SJCRH30 (cell line): Measurements from ENCODE around the gene HOXA13. TPM values are rescaled to one million over a fixed set of nuclear protein-coding genes. Genes with fewer than 3 reads are reported as not detected.

Source experiments
- DNase-seq, 2 experiments: peaks; one replicate each; pipeline ENCODE4 v3.0.0-alpha.2; 2015 to 2020
- H3K27ac ChIP-seq: fragments of 250-450 bp; sonication (Bioruptor Pico); 2 replicates; pipeline ENCODE4 v1.5.1; 2020; ENCODE audit warnings: mild to moderate bottlenecking, moderate library complexity
- H3K27me3 ChIP-seq: fragments of 250-450 bp; sonication (Bioruptor Pico); 2 replicates; pipeline ENCODE4 v1.5.1; 2020; ENCODE audit warnings: mild to moderate bottlenecking, moderate library complexity
- H3K36me3 ChIP-seq: fragments of 250-450 bp; sonication (Bioruptor Pico); 2 replicates; pipeline ENCODE4 v1.5.1; 2020; ENCODE audit warnings: mild to moderate bottlenecking, moderate library complexity
- H3K4me1 ChIP-seq: fragments of 250-450 bp; sonication (Bioruptor Pico); 2 replicates; pipeline ENCODE4 v1.5.1; 2020; ENCODE audit warnings: mild to moderate bottlenecking, moderate library complexity
- H3K4me3 ChIP-seq: fragments of 250-450 bp; sonication (Bioruptor Pico); 2 replicates; pipeline ENCODE4 v1.5.1; 2020; ENCODE audit warnings: mild to moderate bottlenecking, moderate library complexity
- H3K9me3 ChIP-seq: fragments of 250-450 bp; sonication (Bioruptor Pico); replicated peaks from 2 replicates; pipeline ENCODE4 v1.5.1; 2020; ENCODE audit warnings: mild to moderate bottlenecking, moderate library complexity
- total RNA-seq: library from RNA; depleted of rRNA; stranded (reverse); fragments of >200 nt; shearing (Covaris generic); gene quantifications from 2 replicates; pipeline ENCODE4 v1.2.3, GENCODE V29; 2014

Gene HOXA13
- total RNA-seq, 1 experiment from 2014 or later, result 1.7 TPM

DNA sequence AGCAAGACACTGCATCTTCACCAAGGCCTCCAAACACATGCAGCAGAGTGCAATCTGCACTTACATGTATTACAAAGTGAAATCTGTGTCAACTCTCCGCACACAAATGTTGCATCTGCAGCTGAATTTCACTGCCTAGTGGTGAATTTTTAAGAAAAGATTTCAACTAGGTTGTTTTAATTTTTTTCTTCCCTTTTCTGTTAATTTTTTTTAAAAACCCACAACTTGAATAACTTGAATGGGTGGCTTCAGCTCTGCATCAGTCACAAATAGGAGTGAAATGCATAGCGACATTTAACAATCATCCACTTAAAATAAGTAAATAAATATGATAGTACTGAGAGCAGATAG, 5.9 kb downstream of the HOXA13 start:
- H3K27me3 ChIP-seq, result no peaks in the 10 kb centered on the region
- H3K27ac ChIP-seq, result no peak overlapping the region
- H3K36me3 ChIP-seq, result no peaks in the 10 kb centered on the region
- H3K9me3 ChIP-seq, result no peaks in the 10 kb centered on the region
- H3K4me3 ChIP-seq, result no peak overlapping the region
- DNase-seq, result no peak
- H3K4me1 ChIP-seq, result no peaks in the 10 kb centered on the region

DNA sequence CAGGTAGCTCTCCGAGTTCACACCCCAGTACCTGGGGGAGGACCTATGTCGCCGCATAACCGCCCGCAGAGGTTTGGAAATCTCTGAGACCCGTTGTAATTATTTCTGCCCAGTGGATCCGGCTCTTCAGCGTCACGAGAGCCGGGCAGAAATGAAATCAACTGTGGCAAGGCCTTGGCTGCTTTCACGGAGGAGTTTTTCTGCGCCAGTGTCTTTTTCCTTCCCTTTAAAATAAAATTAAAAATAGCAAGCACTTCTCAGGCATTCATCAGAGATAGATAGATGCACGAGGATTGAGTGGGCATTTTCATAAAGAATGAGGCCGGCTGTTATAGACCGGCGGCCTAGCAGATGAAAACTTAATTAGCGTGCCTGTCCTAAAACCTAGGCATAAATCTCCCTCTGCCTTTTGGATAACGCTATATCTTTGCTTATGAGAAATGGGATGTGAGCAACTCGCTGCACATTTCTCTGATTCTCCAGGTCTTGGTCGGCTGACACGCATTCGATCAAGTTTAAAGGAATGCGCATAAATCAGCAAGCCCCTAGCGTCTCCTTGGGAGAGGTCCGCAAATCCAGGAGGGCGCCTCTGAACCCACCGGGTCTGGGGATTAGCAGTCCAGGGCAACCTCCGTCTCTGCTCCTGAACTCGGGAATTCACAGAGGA, 6.4 kb downstream of the HOXA13 start:
- no peak overlapping the region for H3K27ac ChIP-seq
- H3K4me1 ChIP-seq, result no peaks in the 10 kb centered on the region
- no peaks in the 10 kb centered on the region for H3K27me3 ChIP-seq
- no peaks in the 10 kb centered on the region for H3K36me3 ChIP-seq
- no peak for DNase-seq
- no peak overlapping the region for H3K4me3 ChIP-seq
- H3K9me3 ChIP-seq, result no peaks in the 10 kb centered on the region

DNA sequence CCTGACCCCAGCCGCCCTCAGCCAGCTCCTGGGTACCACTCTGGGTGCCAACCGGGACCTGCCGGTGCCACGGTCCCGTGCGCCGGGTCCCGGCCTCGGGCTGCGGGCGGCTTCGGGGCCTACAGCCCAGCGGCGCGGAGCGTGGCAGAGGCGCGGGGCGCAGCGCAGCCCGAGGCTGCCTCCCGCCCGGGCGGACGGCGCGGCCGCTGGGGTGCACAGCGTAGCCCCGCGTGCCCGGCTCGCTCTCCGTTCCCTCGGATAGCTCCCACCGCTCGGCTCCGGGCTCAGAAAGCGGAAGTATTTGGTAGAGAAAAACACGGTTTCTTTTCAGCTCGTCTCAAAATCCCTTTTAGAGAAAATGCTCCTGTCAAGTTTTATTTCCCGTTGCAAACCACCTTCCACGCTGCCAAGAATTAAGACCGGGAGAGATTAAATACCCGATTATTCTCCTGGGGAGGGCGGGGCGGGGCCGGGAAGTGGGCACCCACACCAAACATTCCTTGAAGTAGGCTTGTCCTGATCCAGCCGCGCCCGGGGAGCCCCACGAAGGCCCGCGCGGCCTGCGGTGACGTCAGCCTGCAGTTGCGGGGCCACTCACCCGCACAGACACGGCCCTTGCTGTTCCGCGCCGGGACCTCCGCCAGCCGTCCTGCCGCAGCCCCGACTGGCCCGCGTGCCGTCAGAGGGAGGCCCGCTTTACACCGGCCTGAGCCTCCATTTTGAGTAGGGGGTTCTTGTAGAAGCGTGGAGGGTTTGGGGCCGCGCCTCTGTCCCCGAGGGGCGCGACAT, 7.2 kb downstream of the HOXA13 start:
- no peak overlapping the region for H3K27ac ChIP-seq

DNA sequence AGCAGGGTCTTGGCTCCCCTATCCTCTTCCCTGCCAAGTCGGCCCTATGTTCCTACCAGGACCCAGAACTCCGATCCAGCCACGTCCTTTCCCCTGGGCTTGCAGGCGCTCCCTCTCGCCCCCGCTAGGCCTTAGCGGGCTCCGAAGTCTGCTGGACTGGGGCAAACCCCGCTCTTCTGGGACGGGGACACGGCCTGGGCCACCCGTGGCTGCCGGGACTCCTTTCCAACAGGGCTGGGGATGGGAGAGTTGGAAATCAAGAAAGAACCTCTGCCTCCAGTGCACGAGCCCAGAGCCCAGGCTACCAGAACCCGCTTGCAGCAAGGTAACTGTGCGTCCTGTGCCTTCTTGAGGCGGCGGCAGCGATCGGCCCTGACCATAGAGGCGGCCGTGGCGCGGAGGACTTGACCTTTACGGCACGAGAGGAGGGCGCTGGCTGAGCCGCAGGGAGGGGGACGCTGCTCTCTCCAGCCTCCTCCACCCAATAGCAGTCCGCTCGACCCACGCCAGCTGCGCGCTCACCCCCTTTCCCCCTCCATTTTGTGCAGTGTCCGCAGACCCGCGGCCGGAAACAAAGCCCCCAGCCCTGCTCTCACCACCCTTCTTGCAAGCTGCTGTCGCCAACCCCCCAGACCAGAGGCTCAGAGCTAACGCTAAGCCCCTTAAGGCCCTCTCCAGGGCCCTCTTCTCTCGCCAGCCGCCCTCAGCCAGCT, 7.9 kb downstream of the HOXA13 start:
- DNase-seq, result no peak
- Histone ChIP-seq H3K27ac (no peak overlapping the region), H3K4me1 (no peaks in the 10 kb centered on the region), H3K9me3 (no peaks in the 10 kb centered on the region), H3K4me3 (no peak overlapping the region), H3K27me3 (no peaks in the 10 kb centered on the region), H3K36me3 (no peaks in the 10 kb centered on the region)

More for the DNA sequence above, 7.2 kb downstream of the HOXA13 start:
- H3K36me3 ChIP-seq, result no peaks in the 10 kb centered on the region
- H3K27me3 ChIP-seq, result no peaks in the 10 kb centered on the region
- no peaks in the 10 kb centered on the region for H3K4me1 ChIP-seq
- H3K9me3 ChIP-seq, result no peaks in the 10 kb centered on the region
- H3K4me3 ChIP-seq, result no peak overlapping the region
- DNase-seq, result no peak

DNA sequence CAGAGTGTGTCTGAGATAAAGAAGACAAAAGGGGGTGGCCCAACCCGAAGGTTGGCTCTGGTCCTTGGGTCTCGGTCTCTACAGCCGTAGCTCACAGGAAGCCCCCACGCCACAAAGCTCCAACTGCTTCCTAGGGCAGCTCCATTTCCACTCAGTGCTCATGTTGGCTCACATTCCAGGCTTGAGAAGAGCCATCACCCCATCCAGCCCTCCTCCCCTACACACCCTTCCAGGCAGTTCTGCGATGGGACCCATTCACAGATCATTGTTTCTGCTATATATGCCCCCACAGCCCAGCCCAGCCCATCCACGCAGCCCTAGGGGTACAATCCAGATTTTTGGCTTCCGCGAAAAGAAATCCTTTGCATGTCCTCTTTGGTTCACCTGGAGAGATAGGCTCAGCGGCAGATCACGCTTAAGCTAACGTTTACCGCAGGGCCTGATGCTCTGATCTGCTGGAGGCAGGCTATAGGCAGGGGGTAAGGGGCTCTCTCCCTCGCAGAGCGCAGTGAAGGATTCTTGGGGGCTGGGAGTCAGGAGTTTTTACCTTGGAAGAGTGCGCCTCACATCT, 8.6 kb downstream of the HOXA13 start:
- Histone ChIP-seq H3K36me3 (no peaks in the 10 kb centered on the region), H3K4me3 (no peak overlapping the region), H3K4me1 (no peaks in the 10 kb centered on the region), H3K9me3 (no peaks in the 10 kb centered on the region), H3K27ac (no peak overlapping the region), H3K27me3 (no peaks in the 10 kb centered on the region)
- no peak for DNase-seq

DNA sequence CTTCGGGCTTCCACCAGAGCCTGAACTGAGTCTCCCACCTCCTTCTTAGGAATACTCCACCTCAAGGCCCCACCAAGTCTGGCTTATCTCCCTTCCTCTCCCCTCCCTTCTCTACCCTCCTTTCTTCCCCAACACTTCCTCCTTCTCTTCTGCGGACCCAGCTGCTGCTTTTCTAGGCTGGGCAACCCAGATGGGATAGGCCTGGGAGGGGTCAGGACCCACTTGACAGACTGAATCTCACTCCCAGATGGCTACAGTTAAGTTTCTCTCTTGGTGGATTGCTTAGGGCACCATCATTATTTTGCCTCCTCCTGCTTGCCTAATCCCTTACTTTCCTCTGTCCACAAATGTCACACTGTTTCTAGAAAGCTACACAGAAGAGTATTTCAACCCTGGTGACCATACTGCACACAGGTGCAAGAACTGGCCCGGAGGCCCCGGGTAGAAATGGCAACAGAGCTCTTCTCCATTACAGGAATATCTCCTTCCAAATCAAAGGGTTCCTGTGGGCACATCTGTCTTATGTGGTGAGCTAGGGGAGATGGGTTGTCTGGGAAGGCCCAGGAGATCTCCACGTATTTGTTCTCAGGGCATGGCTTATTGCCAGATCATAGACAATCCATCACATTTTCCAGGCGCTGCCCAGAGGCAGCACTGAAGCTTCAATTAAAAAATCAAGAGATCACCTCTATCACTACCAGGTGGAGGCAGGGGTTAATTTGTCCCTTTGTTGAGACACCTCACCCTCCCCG, 9.7 kb downstream of the HOXA13 start:
- no peak overlapping the region for H3K4me3 ChIP-seq
- DNase-seq, result peak in 1 of 2 experiments; percentile 17
- H3K36me3 ChIP-seq, result no peaks in the 10 kb centered on the region
- H3K4me1 ChIP-seq, result no peaks in the 10 kb centered on the region
- H3K27ac ChIP-seq, result no peak overlapping the region
- no peaks in the 10 kb centered on the region for H3K9me3 ChIP-seq
- no peaks in the 10 kb centered on the region for H3K27me3 ChIP-seq

DNA sequence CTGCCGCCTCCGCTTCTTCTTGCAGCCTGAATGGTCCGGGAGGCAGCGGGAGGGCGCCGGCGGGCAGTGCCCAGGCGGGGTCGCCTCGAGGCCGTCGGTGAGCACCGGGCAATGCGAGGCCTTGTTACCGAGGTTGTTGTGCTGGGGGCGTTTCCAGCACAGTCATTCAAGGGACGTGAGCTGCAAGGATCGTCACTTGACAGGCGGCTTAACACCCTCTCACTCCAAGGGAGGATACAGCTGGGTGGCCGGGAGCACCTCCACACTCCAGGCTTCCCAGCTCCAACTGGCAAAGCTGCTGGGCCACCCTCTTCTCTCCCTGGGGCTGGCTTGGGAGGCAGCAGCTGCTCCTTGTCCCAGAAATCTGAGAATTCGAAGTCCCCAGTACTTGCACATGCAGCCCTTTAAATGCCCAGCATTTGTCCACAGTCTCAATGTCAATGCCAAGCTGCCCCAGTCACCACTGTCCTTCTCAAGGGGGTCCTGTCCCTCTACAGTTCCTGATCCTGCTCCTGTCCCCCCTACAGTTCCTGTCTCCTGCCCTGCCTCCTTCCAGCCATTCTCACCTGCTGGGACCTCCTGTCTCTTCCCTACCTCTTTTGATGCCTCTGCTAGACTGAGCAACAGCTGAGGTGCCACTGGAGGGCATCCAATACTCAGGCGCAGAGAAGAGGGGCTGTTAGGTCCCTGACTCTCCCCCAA, 10.4 kb downstream of the HOXA13 start:
- H3K27me3 ChIP-seq, result no peaks in the 10 kb centered on the region
- no peaks in the 10 kb centered on the region for H3K4me1 ChIP-seq
- H3K9me3 ChIP-seq, result no peaks in the 10 kb centered on the region
- no peak for DNase-seq
- H3K4me3 ChIP-seq, result no peak overlapping the region
- no peaks in the 10 kb centered on the region for H3K36me3 ChIP-seq
- no peak overlapping the region for H3K27ac ChIP-seq

DNA sequence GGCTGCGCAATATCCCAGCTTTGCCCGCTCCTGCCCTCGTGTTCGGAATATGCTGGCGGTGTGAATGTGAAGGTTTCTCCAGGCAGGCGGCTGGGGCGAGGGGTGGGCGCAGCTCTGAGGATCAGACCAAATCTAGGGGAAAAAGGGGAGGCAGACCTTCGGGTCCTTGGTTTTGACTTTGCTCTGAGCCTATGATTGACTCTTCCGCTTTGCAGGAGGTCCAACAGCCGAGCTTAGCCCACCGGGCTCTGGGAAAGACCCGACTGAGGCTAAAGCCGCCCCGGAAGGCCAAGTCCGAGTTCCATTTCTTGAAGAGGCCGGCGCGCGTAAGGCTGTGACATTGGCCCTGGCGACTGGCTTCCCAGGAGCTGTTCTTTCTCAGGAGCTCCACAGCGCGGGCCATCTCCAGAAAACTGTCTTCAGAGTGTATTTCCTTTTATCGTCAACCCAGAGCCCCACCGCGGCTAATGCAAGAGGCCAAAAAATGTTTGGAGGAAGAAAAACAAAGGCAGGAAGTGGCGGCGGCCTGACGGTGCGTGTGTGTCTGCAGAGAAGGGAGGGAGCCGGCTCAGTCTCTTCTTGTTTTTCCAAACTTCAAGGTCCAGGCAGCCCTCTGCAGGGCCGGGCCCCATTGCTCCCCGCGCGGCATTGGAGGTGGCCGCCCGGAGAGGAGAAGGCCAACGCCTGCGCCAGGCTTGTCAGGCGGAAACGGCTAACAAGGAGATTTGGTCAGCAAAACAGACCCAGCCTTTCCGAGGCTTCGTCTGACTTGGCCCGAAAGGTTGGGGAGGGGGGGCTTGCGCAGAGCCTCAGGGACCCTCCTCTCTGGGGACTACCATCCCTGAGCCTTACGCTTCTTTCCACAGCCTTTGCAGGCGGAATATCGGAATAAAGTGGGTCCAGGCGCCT, 11.3 kb downstream of the HOXA13 start:
- H3K27ac ChIP-seq, result no peak overlapping the region
- no peaks in the 10 kb centered on the region for H3K27me3 ChIP-seq
- H3K9me3 ChIP-seq, result no peaks in the 10 kb centered on the region
- no peaks in the 10 kb centered on the region for H3K36me3 ChIP-seq
- no peaks in the 10 kb centered on the region for H3K4me1 ChIP-seq
- no peak for DNase-seq
- no peak overlapping the region for H3K4me3 ChIP-seq

DNA sequence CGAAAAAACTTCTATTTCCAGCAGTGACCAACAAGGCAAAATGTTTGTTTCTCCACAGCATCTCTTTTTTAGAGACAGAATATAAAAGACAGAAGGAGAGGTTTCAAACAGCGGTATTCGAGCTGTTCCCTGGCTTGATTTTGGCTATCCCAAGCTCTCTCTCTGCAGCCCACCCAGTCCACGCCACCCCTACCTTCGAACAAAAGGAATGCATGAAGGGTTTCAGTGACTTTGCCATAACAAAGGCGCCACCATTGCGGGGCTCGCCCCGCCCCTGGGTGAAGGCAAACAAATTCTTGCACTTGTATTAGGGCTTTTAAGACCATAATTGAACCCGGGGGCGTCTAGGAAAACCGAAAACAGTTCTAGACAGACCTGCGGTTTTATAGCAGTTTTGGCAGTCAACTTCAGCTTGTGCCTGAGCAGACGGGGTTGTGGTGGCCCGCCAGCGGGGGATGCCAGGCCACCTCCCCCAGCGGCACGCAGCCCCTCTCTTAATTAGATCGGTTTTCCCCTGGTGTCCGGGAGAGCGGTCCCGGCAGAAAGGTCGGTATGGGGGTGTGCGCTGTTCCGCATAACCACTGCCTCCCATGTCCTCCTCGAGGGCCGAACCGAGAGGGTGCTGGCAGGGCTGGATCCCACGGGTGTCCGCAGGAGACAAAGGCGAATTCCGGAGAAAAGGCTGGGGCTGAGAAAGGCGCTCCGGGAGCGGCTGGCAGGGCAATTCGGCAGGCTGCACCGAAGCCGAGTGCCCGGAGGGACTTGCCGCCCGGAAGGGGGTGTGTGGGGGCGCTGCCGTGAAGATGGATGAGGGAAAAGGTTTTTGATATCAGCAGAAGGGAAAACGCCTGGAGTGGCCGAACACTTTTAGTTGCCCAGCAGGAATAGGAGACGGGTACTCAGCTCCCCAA, 12.2 kb downstream of the HOXA13 start:
- no peak overlapping the region for H3K4me3 ChIP-seq
- DNase-seq, result no peak
- no peaks in the 10 kb centered on the region for H3K36me3 ChIP-seq
- H3K4me1 ChIP-seq, result no peaks in the 10 kb centered on the region
- no peak overlapping the region for H3K27ac ChIP-seq
- H3K9me3 ChIP-seq, result no peaks in the 10 kb centered on the region
- no peaks in the 10 kb centered on the region for H3K27me3 ChIP-seq

DNA sequence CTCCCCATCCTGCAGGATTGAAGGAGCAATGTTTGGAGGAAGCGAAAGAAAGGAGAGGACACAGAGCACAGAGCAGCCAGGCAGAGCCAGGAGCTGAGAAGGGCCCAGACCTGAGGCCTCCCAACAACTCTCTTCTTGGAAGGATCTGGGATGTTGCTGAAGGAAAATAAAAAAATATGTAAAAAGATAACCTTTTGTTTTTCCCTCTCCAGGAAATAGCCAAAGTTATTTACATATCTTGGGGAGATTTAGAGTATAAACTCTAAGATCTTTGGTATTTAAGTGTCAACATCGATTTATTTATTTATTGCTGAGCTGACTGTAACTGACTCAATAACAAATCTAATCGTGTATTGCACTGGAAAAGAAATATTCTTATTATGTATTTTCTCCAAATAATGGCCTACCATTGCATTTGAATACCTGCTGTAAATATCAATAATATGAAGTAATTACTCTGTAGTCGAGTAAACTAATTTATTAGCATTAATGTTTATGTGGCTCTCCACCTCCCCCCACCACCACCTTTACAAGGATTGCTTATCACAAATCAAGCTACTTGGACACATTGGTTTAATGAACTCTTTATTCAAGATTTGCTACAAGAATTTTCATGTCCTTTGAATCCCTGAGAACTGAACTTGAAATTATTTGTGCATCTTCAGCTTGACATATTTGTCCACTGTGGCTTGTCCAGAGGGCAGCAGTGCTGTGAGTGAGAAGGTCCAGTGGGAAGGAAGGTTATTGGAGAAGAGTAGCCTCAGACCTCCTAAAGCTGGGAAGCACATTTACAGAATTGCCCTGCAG, 13.0 kb downstream of the HOXA13 start:
- no peak overlapping the region for H3K27ac ChIP-seq
- H3K36me3 ChIP-seq, result no peaks in the 10 kb centered on the region
- no peaks in the 10 kb centered on the region for H3K9me3 ChIP-seq
- H3K4me3 ChIP-seq, result no peak overlapping the region
- no peak for DNase-seq
- no peaks in the 10 kb centered on the region for H3K27me3 ChIP-seq
- H3K4me1 ChIP-seq, result no peaks in the 10 kb centered on the region

DNA sequence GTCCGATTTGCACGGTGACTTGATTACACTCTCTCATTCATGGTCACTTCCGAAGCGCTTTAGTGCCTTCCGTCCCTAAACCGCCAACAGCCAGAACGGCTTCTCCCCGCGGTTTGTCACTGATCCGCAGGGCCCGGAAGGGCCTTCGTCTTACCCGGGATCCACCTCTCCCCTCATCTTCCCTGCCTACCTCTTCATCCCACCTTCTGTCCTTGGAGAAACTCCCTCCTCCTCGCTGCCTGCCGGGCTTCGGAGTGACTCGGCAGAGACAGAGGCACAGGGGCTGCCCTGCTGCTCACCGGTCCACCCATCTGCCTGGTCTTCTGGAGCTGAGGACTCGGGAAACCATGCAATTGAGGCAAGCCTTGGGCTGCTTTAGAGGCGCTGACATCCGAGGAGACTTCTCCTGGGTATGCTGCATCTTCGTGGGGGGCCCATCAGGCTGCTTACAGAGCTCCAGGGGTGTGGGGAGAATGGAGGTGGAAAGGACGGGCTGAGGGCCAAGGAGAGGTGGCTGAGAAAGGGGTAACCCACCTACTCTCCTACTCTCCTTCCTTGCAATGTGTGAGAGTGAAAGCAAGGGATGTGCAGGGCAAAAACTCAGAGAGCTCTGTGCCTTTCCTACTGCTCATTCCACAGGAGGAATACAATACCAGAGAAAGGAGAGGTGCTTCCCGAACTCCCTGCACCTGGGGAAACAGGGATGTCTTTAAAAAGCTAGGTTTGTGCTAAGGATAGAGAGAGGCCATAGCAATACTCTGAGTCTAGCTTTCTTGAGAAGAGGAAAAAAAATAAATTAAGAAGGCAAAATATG, 13.8 kb downstream of the HOXA13 start:
- H3K4me1 ChIP-seq, result no peaks in the 10 kb centered on the region
- peak overlapping the region; percentile 73 for H3K4me3 ChIP-seq
- peak in 1 of 2 experiments; percentile 26 for DNase-seq
- no peaks in the 10 kb centered on the region for H3K27me3 ChIP-seq
- H3K9me3 ChIP-seq, result no peaks in the 10 kb centered on the region
- H3K36me3 ChIP-seq, result no peaks in the 10 kb centered on the region
- H3K27ac ChIP-seq, result peak overlapping the region; percentile 44; the same call in 1 of the 2 replicates
